Liver (tissue), 3 donors: ENCODE measurements around the gene PGAM4.

ENCODE experiments used
- EGR1 ChIP-seq, 2 donors: IDR thresholded peaks; 2 replicates each; pipeline ENCODE4 v1.6.1; 2016 to 2018; ENCODE audit warnings: antibody characterized with exemption in 2 of 2, low read depth in 2 of 2
- FOXA1 ChIP-seq: IDR thresholded peaks from 2 replicates; pipeline ENCODE4 v1.6.1; 2016; ENCODE audit warnings: antibody characterized with exemption
- GABPA ChIP-seq, 2 donors: IDR thresholded peaks in 1 of 2; conservative IDR thresholded peaks in 1 of 2; 2 replicates each; pipeline ENCODE4 v1.6.1; 2016; ENCODE audit warnings: antibody characterized with exemption in 2 of 2, mild to moderate bottlenecking in 1 of 2, moderate library complexity in 1 of 2
- HNF4G ChIP-seq: IDR thresholded peaks from 2 replicates; pipeline ENCODE4 v1.6.1; 2016; ENCODE audit warnings: antibody characterized with exemption
- JUND ChIP-seq, 2 donors: IDR thresholded peaks; 2 replicates each; pipeline ENCODE4 v1.6.1; 2016; ENCODE audit warnings: antibody characterized with exemption in 2 of 2
- RAD21 ChIP-seq, 2 donors: IDR thresholded peaks; 2 replicates each; pipeline ENCODE4 v1.6.1; 2016; ENCODE audit warnings: antibody characterized with exemption in 2 of 2, mild to moderate bottlenecking in 2 of 2
- RXRA ChIP-seq, 2 donors: IDR thresholded peaks; 2 replicates each; pipeline ENCODE4 v1.6.1; 2017 to 2018; ENCODE audit warnings: antibody characterized with exemption in 2 of 2, mild to moderate bottlenecking in 1 of 2
- TAF1 ChIP-seq: conservative IDR thresholded peaks from 2 replicates; pipeline ENCODE4 v1.6.1; 2016; ENCODE audit warnings: antibody characterized with exemption, mild to moderate bottlenecking
- YY1 ChIP-seq: IDR thresholded peaks from 2 replicates; pipeline ENCODE4 v1.6.1; 2016; ENCODE audit warnings: antibody characterized with exemption, mild to moderate bottlenecking
- TF ChIP-seq, protein P1 (sequence below): fragments of 150-350 bp; IDR thresholded peaks from 2 replicates; pipeline ENCODE4 v1.5.1; 2017; ENCODE audit warnings: improper control_type of control experiment, low read depth, low read length; ENCODE audit not compliant: missing input control
- TF ChIP-seq, protein P2 (sequence below): IDR thresholded peaks from 2 replicates; pipeline ENCODE4 v1.6.1; 2016; ENCODE audit warnings: antibody characterized with exemption
- TF ChIP-seq, protein P3 (sequence below): IDR thresholded peaks from 2 replicates; pipeline ENCODE4 v1.6.1; 2016; ENCODE audit warnings: antibody characterized with exemption, mild to moderate bottlenecking
- TF ChIP-seq, protein P4 (sequence below): IDR thresholded peaks from 2 replicates; pipeline ENCODE4 v1.6.1; 2016; ENCODE audit warnings: antibody characterized with exemption
- donor health status: healthy.
- donor health status: healthy.

DNA sequence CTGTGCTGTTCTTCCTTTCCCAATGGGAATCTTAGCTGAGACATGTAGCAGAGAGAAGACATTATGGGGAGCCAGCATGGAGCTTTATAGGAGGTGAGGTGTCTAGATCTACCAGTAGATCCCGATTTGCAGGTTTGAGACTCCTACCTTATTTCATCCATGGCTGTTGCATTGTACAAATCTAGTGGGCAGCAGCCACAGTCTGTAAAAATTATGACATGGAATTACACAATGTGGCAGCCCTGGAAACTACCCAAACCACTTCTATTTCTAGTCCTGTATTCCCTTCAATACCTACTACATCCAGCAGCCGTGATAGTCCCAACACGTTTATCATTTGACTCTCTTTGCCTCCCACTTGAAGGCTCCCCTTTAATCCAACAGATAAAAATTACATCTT lies 50.9 kb downstream of the PGAM4 start:
- TF ChIP-seq EGR1 (IDR thresholded peaks at IDR 0.05; ENCODE audit: low read depth in 2 of 2) (no peak), TAF1 (no peak), HNF4G (no peak), GABPA (IDR thresholded peaks at IDR 0.05 in 1 of 2, conservative IDR thresholded peaks at IDR 0.05 in 1 of 2) (no peak), YY1 (no peak), JUND (IDR thresholded peaks at IDR 0.05) (no peak), RAD21 (IDR thresholded peaks at IDR 0.05) (no peak), FOXA1 (no peak), RXRA (IDR thresholded peaks at IDR 0.05) (no peak)
- TF ChIP-seq, protein P1, sequence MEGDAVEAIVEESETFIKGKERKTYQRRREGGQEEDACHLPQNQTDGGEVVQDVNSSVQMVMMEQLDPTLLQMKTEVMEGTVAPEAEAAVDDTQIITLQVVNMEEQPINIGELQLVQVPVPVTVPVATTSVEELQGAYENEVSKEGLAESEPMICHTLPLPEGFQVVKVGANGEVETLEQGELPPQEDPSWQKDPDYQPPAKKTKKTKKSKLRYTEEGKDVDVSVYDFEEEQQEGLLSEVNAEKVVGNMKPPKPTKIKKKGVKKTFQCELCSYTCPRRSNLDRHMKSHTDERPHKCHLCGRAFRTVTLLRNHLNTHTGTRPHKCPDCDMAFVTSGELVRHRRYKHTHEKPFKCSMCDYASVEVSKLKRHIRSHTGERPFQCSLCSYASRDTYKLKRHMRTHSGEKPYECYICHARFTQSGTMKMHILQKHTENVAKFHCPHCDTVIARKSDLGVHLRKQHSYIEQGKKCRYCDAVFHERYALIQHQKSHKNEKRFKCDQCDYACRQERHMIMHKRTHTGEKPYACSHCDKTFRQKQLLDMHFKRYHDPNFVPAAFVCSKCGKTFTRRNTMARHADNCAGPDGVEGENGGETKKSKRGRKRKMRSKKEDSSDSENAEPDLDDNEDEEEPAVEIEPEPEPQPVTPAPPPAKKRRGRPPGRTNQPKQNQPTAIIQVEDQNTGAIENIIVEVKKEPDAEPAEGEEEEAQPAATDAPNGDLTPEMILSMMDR = no peak
- TF ChIP-seq, protein P2, sequence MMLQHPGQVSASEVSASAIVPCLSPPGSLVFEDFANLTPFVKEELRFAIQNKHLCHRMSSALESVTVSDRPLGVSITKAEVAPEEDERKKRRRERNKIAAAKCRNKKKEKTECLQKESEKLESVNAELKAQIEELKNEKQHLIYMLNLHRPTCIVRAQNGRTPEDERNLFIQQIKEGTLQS = no peak
- TF ChIP-seq, protein P3, sequence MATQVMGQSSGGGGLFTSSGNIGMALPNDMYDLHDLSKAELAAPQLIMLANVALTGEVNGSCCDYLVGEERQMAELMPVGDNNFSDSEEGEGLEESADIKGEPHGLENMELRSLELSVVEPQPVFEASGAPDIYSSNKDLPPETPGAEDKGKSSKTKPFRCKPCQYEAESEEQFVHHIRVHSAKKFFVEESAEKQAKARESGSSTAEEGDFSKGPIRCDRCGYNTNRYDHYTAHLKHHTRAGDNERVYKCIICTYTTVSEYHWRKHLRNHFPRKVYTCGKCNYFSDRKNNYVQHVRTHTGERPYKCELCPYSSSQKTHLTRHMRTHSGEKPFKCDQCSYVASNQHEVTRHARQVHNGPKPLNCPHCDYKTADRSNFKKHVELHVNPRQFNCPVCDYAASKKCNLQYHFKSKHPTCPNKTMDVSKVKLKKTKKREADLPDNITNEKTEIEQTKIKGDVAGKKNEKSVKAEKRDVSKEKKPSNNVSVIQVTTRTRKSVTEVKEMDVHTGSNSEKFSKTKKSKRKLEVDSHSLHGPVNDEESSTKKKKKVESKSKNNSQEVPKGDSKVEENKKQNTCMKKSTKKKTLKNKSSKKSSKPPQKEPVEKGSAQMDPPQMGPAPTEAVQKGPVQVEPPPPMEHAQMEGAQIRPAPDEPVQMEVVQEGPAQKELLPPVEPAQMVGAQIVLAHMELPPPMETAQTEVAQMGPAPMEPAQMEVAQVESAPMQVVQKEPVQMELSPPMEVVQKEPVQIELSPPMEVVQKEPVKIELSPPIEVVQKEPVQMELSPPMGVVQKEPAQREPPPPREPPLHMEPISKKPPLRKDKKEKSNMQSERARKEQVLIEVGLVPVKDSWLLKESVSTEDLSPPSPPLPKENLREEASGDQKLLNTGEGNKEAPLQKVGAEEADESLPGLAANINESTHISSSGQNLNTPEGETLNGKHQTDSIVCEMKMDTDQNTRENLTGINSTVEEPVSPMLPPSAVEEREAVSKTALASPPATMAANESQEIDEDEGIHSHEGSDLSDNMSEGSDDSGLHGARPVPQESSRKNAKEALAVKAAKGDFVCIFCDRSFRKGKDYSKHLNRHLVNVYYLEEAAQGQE = no peak
- TF ChIP-seq, protein P4, sequence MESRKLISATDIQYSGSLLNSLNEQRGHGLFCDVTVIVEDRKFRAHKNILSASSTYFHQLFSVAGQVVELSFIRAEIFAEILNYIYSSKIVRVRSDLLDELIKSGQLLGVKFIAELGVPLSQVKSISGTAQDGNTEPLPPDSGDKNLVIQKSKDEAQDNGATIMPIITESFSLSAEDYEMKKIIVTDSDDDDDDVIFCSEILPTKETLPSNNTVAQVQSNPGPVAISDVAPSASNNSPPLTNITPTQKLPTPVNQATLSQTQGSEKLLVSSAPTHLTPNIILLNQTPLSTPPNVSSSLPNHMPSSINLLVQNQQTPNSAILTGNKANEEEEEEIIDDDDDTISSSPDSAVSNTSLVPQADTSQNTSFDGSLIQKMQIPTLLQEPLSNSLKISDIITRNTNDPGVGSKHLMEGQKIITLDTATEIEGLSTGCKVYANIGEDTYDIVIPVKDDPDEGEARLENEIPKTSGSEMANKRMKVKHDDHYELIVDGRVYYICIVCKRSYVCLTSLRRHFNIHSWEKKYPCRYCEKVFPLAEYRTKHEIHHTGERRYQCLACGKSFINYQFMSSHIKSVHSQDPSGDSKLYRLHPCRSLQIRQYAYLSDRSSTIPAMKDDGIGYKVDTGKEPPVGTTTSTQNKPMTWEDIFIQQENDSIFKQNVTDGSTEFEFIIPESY = no peak
